Hepatocyte (in vitro differentiated cells): ENCODE data around the gene ADGRD1. TPM values are rescaled to one million over a fixed set of nuclear protein-coding genes. Genes with fewer than 3 reads are reported as not detected.

Experiments used
- DNase-seq: peaks from one replicate; pipeline ENCODE4 v3.0.0-alpha.2; 2016; ENCODE audit warnings: low spot score
- H2AFZ ChIP-seq: fragments of 200-600 bp; sonication (generic); 2 replicates; pipeline ENCODE4 v1.6.0; 2016; ENCODE audit warnings: antibody characterized with exemption, mild to moderate bottlenecking
- H3K27ac ChIP-seq: fragments of 200-600 bp; sonication (generic); 2 replicates; pipeline ENCODE4 v1.5.1; 2016; ENCODE audit warnings: mild to moderate bottlenecking
- H3K27me3 ChIP-seq: fragments of 200-600 bp; sonication (generic); 2 replicates; pipeline ENCODE4 v1.6.1; 2016
- H3K36me3 ChIP-seq: fragments of 200-600 bp; sonication (generic); replicated peaks from 2 replicates; pipeline ENCODE4 v1.5.1; 2016; ENCODE audit warnings: low read depth; ENCODE audit not compliant: insufficient read depth
- H3K4me1 ChIP-seq: fragments of 200-600 bp; sonication (generic); 2 replicates; pipeline ENCODE4 v1.5.1; 2016; ENCODE audit warnings: mild to moderate bottlenecking, moderate library complexity; ENCODE audit not compliant: insufficient read depth
- H3K4me2 ChIP-seq: fragments of 200-600 bp; sonication (generic); 2 replicates; pipeline ENCODE4 v1.6.0; 2016
- H3K4me3 ChIP-seq: fragments of 200-600 bp; sonication (generic); 2 replicates; pipeline ENCODE4 v1.5.1; 2016; ENCODE audit warnings: mild to moderate bottlenecking
- H3K79me2 ChIP-seq: fragments of 200-600 bp; sonication (generic); 2 replicates; pipeline ENCODE4 v1.6.0; 2017; ENCODE audit warnings: mild to moderate bottlenecking
- H3K9me2 ChIP-seq: fragments of 200-600 bp; sonication (generic); replicated peaks from 2 replicates; pipeline ENCODE4 v1.6.0; 2017; ENCODE audit warnings: mild to moderate bottlenecking; ENCODE audit not compliant: insufficient read depth
- H3K9me3 ChIP-seq: fragments of 200-600 bp; sonication (generic); 2 replicates; pipeline ENCODE4 v1.5.1; 2016; ENCODE audit warnings: low read depth, mild to moderate bottlenecking
- H4K20me1 ChIP-seq: fragments of 200-600 bp; sonication (generic); 2 replicates; pipeline ENCODE4 v1.6.0; 2016; ENCODE audit warnings: mild to moderate bottlenecking; ENCODE audit not compliant: insufficient read depth, poor library complexity, severe bottlenecking
- EZH2 ChIP-seq: fragments of 200-600 bp; sonication (generic); IDR thresholded peaks from 2 replicates; pipeline ENCODE4 v1.6.1; 2016; ENCODE audit warnings: antibody characterized with exemption, mild to moderate bottlenecking, borderline replicate concordance
- EZH2phosphoT487 ChIP-seq: fragments of 200-600 bp; sonication (generic); IDR thresholded peaks from one replicate; pipeline ENCODE4 v1.6.1; 2018; ENCODE audit warnings: antibody characterized with exemption, mild to moderate bottlenecking, low read depth, moderate library complexity; ENCODE audit not compliant: unreplicated experiment, severe bottlenecking
- WGBS: methylation state at CpG from one replicate; pipeline ENCODE4 v1.1.6; 2016; ENCODE audit warnings: low lambda C conversion rate; ENCODE audit errors: missing lambda C conversion rate; 5-methylcytosine and 5-hydroxymethylcytosine counted together
- polyA plus RNA-seq: library from polyadenylated mRNA; unstranded; fragments of >200 nt; fragmentation: Nextera tagmentation; extraction: Ambion mirVana; gene quantifications from 2 replicates; pipeline ENCODE4 v1.2.1, GENCODE V29; 2016
- total RNA-seq: library from RNA; depleted of rRNA; stranded (reverse); fragments of >200 nt; gene quantifications from 2 replicates; pipeline ENCODE4 v1.2.3, GENCODE V29; 2014
- TF ChIP-seq, protein P1 (sequence below): fragments of 200-600 bp; sonication (generic); IDR thresholded peaks from 2 replicates; pipeline ENCODE4 v1.5.1; 2016; ENCODE audit warnings: antibody characterized with exemption, mild to moderate bottlenecking; ENCODE audit not compliant: poor library complexity

The ADGRD1 gene
- total and polyA plus RNA-seq, 2 experiments from 2014 or later = 18.1 to 18.5 TPM

DNA sequence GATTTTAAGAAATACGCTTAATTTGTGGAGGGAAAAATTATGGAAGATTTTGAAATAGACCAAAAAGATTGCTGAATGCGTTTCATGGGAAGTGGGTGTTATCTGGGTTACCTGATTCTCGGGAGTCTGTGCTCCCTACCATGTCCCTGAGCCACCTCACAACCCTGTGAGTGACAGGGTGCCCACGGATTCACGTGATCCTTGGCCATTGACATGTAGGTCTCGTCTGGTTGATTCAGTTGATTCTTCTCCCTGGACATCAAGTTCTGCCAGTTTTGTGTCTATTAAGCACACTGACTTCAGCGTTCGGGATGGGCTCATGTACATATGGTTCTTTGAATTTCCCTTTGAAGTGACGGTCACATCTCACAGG, 101.4 kb downstream of the ADGRD1 start:
- no peak overlapping the region for H3K4me2 ChIP-seq
- H3K79me2 ChIP-seq = no peaks in the 10 kb centered on the region
- no peak for DNase-seq
- no peaks in the 10 kb centered on the region for H3K27me3 ChIP-seq
- 88% methylated on average over 9 of the region's 9 CpGs for WGBS
- TF ChIP-seq EZH2phosphoT487 (no peak), EZH2 (no peak)
- TF ChIP-seq, protein P1, sequence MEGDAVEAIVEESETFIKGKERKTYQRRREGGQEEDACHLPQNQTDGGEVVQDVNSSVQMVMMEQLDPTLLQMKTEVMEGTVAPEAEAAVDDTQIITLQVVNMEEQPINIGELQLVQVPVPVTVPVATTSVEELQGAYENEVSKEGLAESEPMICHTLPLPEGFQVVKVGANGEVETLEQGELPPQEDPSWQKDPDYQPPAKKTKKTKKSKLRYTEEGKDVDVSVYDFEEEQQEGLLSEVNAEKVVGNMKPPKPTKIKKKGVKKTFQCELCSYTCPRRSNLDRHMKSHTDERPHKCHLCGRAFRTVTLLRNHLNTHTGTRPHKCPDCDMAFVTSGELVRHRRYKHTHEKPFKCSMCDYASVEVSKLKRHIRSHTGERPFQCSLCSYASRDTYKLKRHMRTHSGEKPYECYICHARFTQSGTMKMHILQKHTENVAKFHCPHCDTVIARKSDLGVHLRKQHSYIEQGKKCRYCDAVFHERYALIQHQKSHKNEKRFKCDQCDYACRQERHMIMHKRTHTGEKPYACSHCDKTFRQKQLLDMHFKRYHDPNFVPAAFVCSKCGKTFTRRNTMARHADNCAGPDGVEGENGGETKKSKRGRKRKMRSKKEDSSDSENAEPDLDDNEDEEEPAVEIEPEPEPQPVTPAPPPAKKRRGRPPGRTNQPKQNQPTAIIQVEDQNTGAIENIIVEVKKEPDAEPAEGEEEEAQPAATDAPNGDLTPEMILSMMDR = no peak
- no peaks in the 10 kb centered on the region for H3K36me3 ChIP-seq
- no peaks in the 10 kb centered on the region for H3K9me3 ChIP-seq
- no peak overlapping the region for H2AFZ ChIP-seq
- H3K27ac ChIP-seq = no peak overlapping the region
- H3K9me2 ChIP-seq = no peaks in the 10 kb centered on the region
- H4K20me1 ChIP-seq = no peaks in the 10 kb centered on the region
- H3K4me1 ChIP-seq = no peaks in the 10 kb centered on the region
- no peak overlapping the region for H3K4me3 ChIP-seq

- Histone ChIP-seq H4K20me1 (no peaks in the 10 kb centered on the region), H2AFZ (no peak overlapping the region), H3K79me2 (no peaks in the 10 kb centered on the region), H3K9me2 (no peaks in the 10 kb centered on the region), H3K27me3 (no peaks in the 10 kb centered on the region), H3K4me2 (no peak overlapping the region), H3K4me3 (no peak overlapping the region), H3K36me3 (no peaks in the 10 kb centered on the region), H3K4me1 (no peaks in the 10 kb centered on the region), H3K27ac (no peak overlapping the region), H3K9me3 (no peaks in the 10 kb centered on the region)
- 72% methylated on average over 7 of the region's 7 CpGs for WGBS
- no peak for TF ChIP-seq EZH2
- TF ChIP-seq, protein P1 = no peak
- no peak for TF ChIP-seq EZH2phosphoT487
- DNase-seq = no peak
Measured at GRCh38 chr12:131055596-131056233, 102.0 kb downstream of the ADGRD1 start.

DNA sequence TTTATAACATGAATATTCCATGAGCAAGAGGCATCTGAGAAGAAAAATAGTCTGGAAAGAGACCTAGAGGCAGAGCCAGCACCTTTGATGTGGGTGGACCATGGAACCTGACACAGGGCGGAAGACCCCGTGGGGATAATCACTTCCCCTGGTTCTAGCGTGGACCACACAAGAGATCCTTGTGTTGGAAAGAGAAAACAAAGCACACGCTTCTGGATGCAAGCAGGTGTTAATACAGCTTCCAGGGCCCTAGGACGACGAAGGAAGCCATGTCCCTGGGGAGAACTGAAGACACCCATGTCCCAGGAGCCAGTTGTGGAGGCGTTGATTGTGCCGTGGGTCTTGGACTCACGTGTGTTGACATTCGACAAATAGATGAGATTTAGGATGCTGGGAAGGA, 102.9 kb downstream of the ADGRD1 start:
- no peaks in the 10 kb centered on the region for H3K27me3 ChIP-seq
- H3K4me2 ChIP-seq = no peak overlapping the region
- H3K9me3 ChIP-seq = no peaks in the 10 kb centered on the region
- no peaks in the 10 kb centered on the region for H4K20me1 ChIP-seq
- DNase-seq = no peak
- H3K27ac ChIP-seq = no peak overlapping the region
- H3K4me3 ChIP-seq = no peak overlapping the region
- no peak overlapping the region for H2AFZ ChIP-seq
- H3K4me1 ChIP-seq = no peaks in the 10 kb centered on the region
- 86% methylated on average over 10 of the region's 10 CpGs for WGBS
- H3K9me2 ChIP-seq = no peaks in the 10 kb centered on the region
- TF ChIP-seq EZH2 = no peak
- TF ChIP-seq, protein P1 = no peak
- no peak for TF ChIP-seq EZH2phosphoT487
- no peaks in the 10 kb centered on the region for H3K79me2 ChIP-seq
- no peaks in the 10 kb centered on the region for H3K36me3 ChIP-seq
